ENCODE data around the gene TNFRSF8. TPM values are rescaled to one million over a fixed set of nuclear protein-coding genes. Genes with fewer than 3 reads are reported as not detected.

TNFRSF8 gene
- polyA plus RNA-seq, 1 donor from 2014 or later = 0.40 TPM

GRCh38 chr1:12184008-12184681, 121.0 kb downstream of the TNFRSF8 start:
- peak overlapping the region; percentile 80 to 92 (median 81) for H3K27ac Mint-ChIP-seq
- no peaks in the 10 kb centered on the region for H3K27me3 Mint-ChIP-seq
- H3K4me1 Mint-ChIP-seq = peaks cover 43 to 48% (median 47%) of the 10 kb centered on the region in 3 donors
- H3K4me3 Mint-ChIP-seq = peak overlapping the region in 3 of 4 donors; percentile 56 to 67 (median 57)
- H3K9me3 Mint-ChIP-seq = no peaks in the 10 kb centered on the region
- no peaks in the 10 kb centered on the region for H3K36me3 Mint-ChIP-seq

GRCh38 chr1:12185036-12185917, 122.2 kb downstream of the TNFRSF8 start:
- Mint-ChIP-seq H3K27me3 (no peaks in the 10 kb centered on the region), H3K4me3 (peak overlapping the region in 2 of 4 donors; percentile 17 to 68), H3K27ac (peak overlapping the region in 2 of 3 donors; percentile 59 to 60), H3K4me1 (peaks cover 42 to 45% (median 44%) of the 10 kb centered on the region in 3 donors), H3K9me3 (no peaks in the 10 kb centered on the region), H3K36me3 (peaks cover 3% of the 10 kb centered on the region)

DNA sequence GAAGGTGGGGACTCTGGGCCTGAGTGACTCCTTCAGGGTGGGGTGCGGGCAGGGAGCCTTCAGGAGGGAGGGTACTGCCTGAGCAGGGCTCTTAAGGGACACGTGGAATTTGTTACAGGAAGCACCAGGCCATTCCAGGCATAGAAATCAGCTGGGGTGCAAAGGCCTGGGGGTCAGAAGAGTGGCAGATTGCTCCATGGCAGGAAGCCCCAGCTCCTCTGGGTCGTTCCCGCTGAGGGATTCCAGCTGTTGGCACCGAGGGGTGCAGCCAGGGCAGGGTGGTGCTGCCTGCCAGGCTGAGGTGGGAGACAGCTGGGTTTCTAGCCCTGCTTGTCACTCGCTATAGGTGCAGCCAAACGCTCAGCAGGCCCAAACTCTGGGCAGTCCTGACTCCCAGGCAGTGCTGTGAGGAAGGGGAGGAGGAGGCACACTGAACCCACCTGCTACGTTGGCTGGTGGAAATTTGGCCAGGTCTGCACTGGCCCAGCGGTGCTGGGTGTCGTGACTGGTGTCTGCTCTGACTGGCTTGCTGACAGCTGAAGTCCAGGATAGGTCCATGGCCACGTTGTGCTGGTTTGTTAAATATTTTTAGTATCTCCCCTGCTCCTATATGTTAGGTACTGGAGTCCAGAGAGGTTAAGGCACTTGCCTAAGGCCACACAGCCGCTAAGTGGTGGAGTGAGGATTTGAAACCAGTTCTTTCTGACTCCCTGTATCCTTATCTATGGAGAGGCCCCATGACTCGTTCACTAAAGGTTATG, 123.0 kb downstream of the TNFRSF8 start:
- Mint-ChIP-seq H3K4me1 (peaks cover 41 to 44% (median 42%) of the 10 kb centered on the region in 3 donors), H3K27ac (peak overlapping the region in 1 of 3 donors; percentile 60), H3K36me3 (peaks cover 3% of the 10 kb centered on the region), H3K4me3 (peak overlapping the region in 1 of 4 donors; percentile 68), H3K9me3 (no peaks in the 10 kb centered on the region), H3K27me3 (no peaks in the 10 kb centered on the region)

DNA sequence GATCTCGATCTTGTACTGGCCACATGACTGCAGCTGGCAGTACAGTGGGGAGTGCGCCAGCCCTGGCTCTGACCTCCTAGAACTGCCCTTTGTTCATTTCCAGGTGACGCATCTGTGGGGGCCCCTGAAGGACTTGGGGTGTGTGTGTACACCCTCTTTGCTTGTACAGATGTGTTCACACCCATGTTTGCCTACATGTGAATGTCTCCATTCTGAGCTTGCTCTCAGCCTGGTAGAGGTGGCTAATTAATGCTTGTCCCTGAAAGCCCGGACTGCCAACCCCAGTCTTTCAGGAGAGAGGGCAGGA, 123.5 kb downstream of the TNFRSF8 start:
- H3K9me3 Mint-ChIP-seq = no peaks in the 10 kb centered on the region
- H3K27ac Mint-ChIP-seq = no peak overlapping the region
- H3K4me1 Mint-ChIP-seq = peaks cover 40 to 41% (median 40%) of the 10 kb centered on the region in 3 donors
- no peaks in the 10 kb centered on the region for H3K27me3 Mint-ChIP-seq
- H3K4me3 Mint-ChIP-seq = no peak overlapping the region
- peaks cover 3% of the 10 kb centered on the region for H3K36me3 Mint-ChIP-seq

DNA sequence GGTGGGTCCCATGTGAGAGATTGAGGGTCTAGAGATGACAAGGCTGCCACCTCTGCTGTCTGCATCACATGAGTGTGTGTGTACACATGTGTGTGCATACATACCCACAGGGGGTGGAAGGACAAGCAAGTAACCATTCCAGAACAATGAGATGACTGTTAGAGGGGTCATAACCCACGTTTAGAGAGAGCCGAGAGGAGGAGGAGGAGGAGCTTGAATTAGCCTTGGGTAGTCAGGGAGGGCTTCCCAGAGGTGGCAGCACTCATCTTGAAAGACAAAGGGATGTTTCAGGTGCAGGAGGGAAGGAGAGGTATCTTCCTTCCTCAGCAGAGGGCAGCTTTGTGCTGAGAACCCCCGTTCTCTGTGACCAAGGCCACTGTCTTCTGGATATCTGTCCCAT, 125.0 kb downstream of the TNFRSF8 start:
- Mint-ChIP-seq H3K4me1 (peaks cover 25 to 29% (median 27%) of the 10 kb centered on the region in 3 donors), H3K4me3 (no peak overlapping the region), H3K9me3 (no peaks in the 10 kb centered on the region), H3K27ac (peak overlapping the region; percentile 52 to 89 (median 59)), H3K27me3 (no peaks in the 10 kb centered on the region), H3K36me3 (peaks cover 3% of the 10 kb centered on the region)

GRCh38 chr1:12188657-12189327, 125.7 kb downstream of the TNFRSF8 start:
- Mint-ChIP-seq H3K9me3 (no peaks in the 10 kb centered on the region), H3K27me3 (no peaks in the 10 kb centered on the region), H3K4me1 (peaks cover 19 to 24% (median 20%) of the 10 kb centered on the region in 3 donors), H3K36me3 (peaks cover 3% of the 10 kb centered on the region), H3K27ac (peak overlapping the region in 2 of 3 donors; percentile 34 to 89), H3K4me3 (no peak overlapping the region)

- no peaks in the 10 kb centered on the region for H3K27me3 Mint-ChIP-seq
- H3K36me3 Mint-ChIP-seq = peaks cover 3% of the 10 kb centered on the region
- H3K9me3 Mint-ChIP-seq = no peaks in the 10 kb centered on the region
- no peak overlapping the region for H3K4me3 Mint-ChIP-seq
- H3K4me1 Mint-ChIP-seq = peaks cover 14 to 25% (median 15%) of the 10 kb centered on the region in 3 donors
- peak overlapping the region in 2 of 3 donors; percentile 81 to 89 for H3K27ac Mint-ChIP-seq
Measured at GRCh38 chr1:12189328-12189682, 126.2 kb downstream of the TNFRSF8 start.

DNA sequence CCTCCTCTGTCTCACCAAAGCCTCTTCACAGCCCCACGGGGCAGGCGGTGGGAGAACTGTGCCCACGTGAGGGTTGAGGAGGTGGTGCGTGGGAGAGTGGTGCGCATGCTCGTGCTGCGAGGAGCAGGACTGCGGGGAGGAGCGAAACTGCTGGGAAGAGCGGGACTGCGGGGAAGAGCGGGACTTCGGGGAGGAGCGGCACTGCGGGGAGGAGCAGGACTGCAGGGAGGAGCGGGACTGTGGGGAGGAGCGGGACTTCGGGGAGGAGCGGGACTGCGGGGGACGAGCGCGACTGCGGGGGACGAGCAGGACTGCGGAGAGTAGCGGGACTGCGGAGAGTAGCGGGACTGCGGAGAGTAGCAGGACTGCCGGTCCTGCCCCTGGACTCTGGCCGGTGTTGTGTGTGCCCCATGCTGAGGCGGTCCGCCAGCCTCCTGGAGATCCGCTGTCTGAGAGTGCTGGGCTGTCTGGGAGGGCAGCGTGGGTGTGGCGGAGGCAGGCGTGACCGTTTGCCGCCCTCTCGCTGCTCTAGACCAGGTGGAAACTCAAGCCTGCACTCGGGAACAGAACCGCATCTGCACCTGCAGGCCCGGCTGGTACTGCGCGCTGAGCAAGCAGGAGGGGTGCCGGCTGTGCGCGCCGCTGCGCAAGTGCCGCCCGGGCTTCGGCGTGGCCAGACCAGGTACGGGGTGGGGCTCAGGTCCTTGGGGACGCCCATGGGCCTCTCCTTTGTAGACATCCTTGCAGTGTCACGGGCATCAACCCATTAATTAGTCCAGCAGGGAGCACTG, 128.3 kb downstream of the TNFRSF8 start:
- Mint-ChIP-seq H3K27ac (no peak overlapping the region), H3K27me3 (no peaks in the 10 kb centered on the region), H3K36me3 (peaks cover 3% of the 10 kb centered on the region), H3K9me3 (no peaks in the 10 kb centered on the region), H3K4me3 (no peak overlapping the region), H3K4me1 (peaks cover 14 to 28% (median 14%) of the 10 kb centered on the region in 3 donors)

Other genes with a start within 250 kb of the TNFRSF8 start
- not detected for gene NPPA, start 215.5 kb upstream of the TNFRSF8 start, polyA plus RNA-seq
- gene NPPB, start 204.4 kb upstream of the TNFRSF8 start, polyA plus RNA-seq = not detected
- gene KIAA2013, start 136.9 kb upstream of the TNFRSF8 start, polyA plus RNA-seq = 29.7 TPM
- 6.5 TPM for gene PLOD1, start 128.6 kb upstream of the TNFRSF8 start, polyA plus RNA-seq
- 31.2 TPM for gene MFN2, start 82.9 kb upstream of the TNFRSF8 start, polyA plus RNA-seq
- gene MIIP, start 43.8 kb upstream of the TNFRSF8 start, polyA plus RNA-seq = 52.4 TPM
- 117 TPM for gene TNFRSF1B, start 103.7 kb downstream of the TNFRSF8 start, polyA plus RNA-seq
- 8.9 TPM for gene VPS13D, start 166.7 kb downstream of the TNFRSF8 start, polyA plus RNA-seq